Panc1 (cell line): ENCODE measurements around the gene HEATR9.

Source experiments
- CTCF ChIP-seq: fragments of 450-650 bp; IDR thresholded peaks from 2 replicates; pipeline ENCODE4 v1.5.1; 2017; ENCODE audit warnings: mild to moderate bottlenecking
- SIN3A ChIP-seq: IDR thresholded peaks from 2 replicates; pipeline ENCODE4 v1.6.1; 2012; ENCODE audit warnings: low read depth, mild to moderate bottlenecking, low read length, moderate library complexity, borderline replicate concordance; ENCODE audit not compliant: insufficient read depth
- TF ChIP-seq, protein P1 (sequence below), 2 experiments: IDR thresholded peaks; 2 replicates each; pipeline ENCODE4 v1.6.1; 2011 to 2012; ENCODE audit warnings: low read depth in 2 of 2, control low read depth in 1 of 2, low read length in 1 of 2, mild to moderate bottlenecking in 1 of 2, moderate library complexity in 1 of 2; ENCODE audit not compliant: insufficient read depth in 1 of 2

GRCh38 chr17:35807371-35808144 lies 61.1 kb downstream of the HEATR9 start:
- TF ChIP-seq CTCF (no peak), SIN3A (no peak)
- TF ChIP-seq, protein P1, sequence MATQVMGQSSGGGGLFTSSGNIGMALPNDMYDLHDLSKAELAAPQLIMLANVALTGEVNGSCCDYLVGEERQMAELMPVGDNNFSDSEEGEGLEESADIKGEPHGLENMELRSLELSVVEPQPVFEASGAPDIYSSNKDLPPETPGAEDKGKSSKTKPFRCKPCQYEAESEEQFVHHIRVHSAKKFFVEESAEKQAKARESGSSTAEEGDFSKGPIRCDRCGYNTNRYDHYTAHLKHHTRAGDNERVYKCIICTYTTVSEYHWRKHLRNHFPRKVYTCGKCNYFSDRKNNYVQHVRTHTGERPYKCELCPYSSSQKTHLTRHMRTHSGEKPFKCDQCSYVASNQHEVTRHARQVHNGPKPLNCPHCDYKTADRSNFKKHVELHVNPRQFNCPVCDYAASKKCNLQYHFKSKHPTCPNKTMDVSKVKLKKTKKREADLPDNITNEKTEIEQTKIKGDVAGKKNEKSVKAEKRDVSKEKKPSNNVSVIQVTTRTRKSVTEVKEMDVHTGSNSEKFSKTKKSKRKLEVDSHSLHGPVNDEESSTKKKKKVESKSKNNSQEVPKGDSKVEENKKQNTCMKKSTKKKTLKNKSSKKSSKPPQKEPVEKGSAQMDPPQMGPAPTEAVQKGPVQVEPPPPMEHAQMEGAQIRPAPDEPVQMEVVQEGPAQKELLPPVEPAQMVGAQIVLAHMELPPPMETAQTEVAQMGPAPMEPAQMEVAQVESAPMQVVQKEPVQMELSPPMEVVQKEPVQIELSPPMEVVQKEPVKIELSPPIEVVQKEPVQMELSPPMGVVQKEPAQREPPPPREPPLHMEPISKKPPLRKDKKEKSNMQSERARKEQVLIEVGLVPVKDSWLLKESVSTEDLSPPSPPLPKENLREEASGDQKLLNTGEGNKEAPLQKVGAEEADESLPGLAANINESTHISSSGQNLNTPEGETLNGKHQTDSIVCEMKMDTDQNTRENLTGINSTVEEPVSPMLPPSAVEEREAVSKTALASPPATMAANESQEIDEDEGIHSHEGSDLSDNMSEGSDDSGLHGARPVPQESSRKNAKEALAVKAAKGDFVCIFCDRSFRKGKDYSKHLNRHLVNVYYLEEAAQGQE (IDR thresholded peaks at IDR 0.05; ENCODE audit: insufficient read depth in 1 of 2, low read depth in 2 of 2, low read length in 1 of 2) = no peak
